ENCODE data around the gene RBMS1. TPM values are rescaled to one million over a fixed set of nuclear protein-coding genes. Genes with fewer than 3 reads are reported as not detected.

The RBMS1 gene
- total and polyA plus RNA-seq, 2 of the 13 experiments (the other 11 are each of a cell fraction or from before 2014, with no cell fraction given) = 55.5 to 110 TPM

GRCh38 chr2:160388464-160389263, 104.9 kb downstream of the RBMS1 start:
- intact Hi-C loops (cut with micrococcal nuclease; ENCODE audit: unreplicated experiment) (no loop called here), in situ Hi-C loops (cut with HindIII; ENCODE audit: extremely low pct_ligation_motif_present, low pct_unique_long_range_greater_than_20kb) (no loop called here)
- H3K27ac ChIP-seq (ENCODE audit: extremely low read length, insufficient read depth, low read length) = no peak overlapping the region
- H3K9me3 ChIP-seq (ENCODE audit: low read length) = no peaks in the 10 kb centered on the region
- H3K4me2 ChIP-seq (ENCODE audit: low read depth, low read length) = no peak overlapping the region
- ATAC-seq (no peak), DNase-seq (ENCODE audit: low spot score) (no peak), FAIRE-seq (no peak)
- POLR2A ChIA-PET = no interaction called here
- no peak overlapping the region for H2AFZ ChIP-seq (ENCODE audit: low read length)
- H3K4me1 ChIP-seq (ENCODE audit: insufficient read depth, low read length) = no peaks in the 10 kb centered on the region
- 93% methylated on average over 12 of the region's 12 CpGs for WGBS (ENCODE audit: low lambda C conversion rate)
- no peaks in the 10 kb centered on the region; a peak in 1 of 5 replicates for H3K36me3 ChIP-seq (replicated peaks in 1 of 2; ENCODE audit: control insufficient read depth in 1 of 2, insufficient read depth in 2 of 2, low read length in 2 of 2)
- H3K9ac ChIP-seq (ENCODE audit: insufficient read depth, low read depth, low read length) = no peak overlapping the region
- CTCF ChIA-PET (ENCODE audit: low intra/inter-chr PET ratio, low total read pairs) = no interaction called here
- H3K4me3 ChIP-seq (replicated peaks in 1 of 3; ENCODE audit: insufficient read depth in 1 of 3, low read depth in 2 of 3, low read length in 3 of 3) = no peak overlapping the region
- TF ChIP-seq SIX1 (CRISPR knock-in tag; IDR thresholded peaks at IDR 0.05; ENCODE audit: borderline replicate concordance) (no peak), MYC (CRISPR knock-in tag; IDR thresholded peaks at IDR 0.05; ENCODE audit: borderline replicate concordance) (no peak), KDM5B (CRISPR knock-in tag; IDR thresholded peaks at IDR 0.05; ENCODE audit: borderline replicate concordance) (no peak), CCAR2 (optimal IDR thresholded peaks at IDR 0.05; ENCODE audit: low read depth, low read length) (no peak), ARHGAP35 (CRISPR knock-in tag; IDR thresholded peaks at IDR 0.05; ENCODE audit: borderline replicate concordance) (no peak), ZC3H13 (CRISPR knock-in tag; IDR thresholded peaks at IDR 0.05) (no peak), TAF15 (IDR thresholded peaks at IDR 0.05; ENCODE audit: low read depth, low read length, poor library complexity, severe bottlenecking) (no peak), ZNF558 (CRISPR knock-in tag; IDR thresholded peaks at IDR 0.05; ENCODE audit: borderline replicate concordance) (no peak), SNRNP70 (IDR thresholded peaks at IDR 0.05; ENCODE audit: low read depth, low read length) (no peak), TEF (CRISPR knock-in tag; IDR thresholded peaks at IDR 0.05) (no peak), CBX5 (CRISPR knock-in tag; IDR thresholded peaks at IDR 0.05; ENCODE audit: borderline replicate concordance) (no peak), BRCA1 (CRISPR knock-in tag; IDR thresholded peaks at IDR 0.05) (no peak), EED (CRISPR knock-in tag; IDR thresholded peaks at IDR 0.05) (no peak), KLF12 (CRISPR knock-in tag; IDR thresholded peaks at IDR 0.05; ENCODE audit: borderline replicate concordance) (no peak)
- TF ChIP-seq, protein P1, sequence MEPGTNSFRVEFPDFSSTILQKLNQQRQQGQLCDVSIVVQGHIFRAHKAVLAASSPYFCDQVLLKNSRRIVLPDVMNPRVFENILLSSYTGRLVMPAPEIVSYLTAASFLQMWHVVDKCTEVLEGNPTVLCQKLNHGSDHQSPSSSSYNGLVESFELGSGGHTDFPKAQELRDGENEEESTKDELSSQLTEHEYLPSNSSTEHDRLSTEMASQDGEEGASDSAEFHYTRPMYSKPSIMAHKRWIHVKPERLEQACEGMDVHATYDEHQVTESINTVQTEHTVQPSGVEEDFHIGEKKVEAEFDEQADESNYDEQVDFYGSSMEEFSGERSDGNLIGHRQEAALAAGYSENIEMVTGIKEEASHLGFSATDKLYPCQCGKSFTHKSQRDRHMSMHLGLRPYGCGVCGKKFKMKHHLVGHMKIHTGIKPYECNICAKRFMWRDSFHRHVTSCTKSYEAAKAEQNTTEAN (CRISPR knock-in tag; conservative IDR thresholded peaks at IDR 0.05) = no peak
- no peaks in the 10 kb centered on the region for H3K27me3 ChIP-seq (ENCODE audit: control insufficient read depth in 1 of 2, insufficient read depth in 2 of 2, low read length in 2 of 2)
- peaks cover 42% of the 10 kb centered on the region for H3K79me2 ChIP-seq (ENCODE audit: insufficient read depth, low read length)
- peaks cover 26% of the 10 kb centered on the region for H4K20me1 ChIP-seq (ENCODE audit: insufficient read depth, low read length)
- no TSS peak for BruUV-seq (replicated peaks)

Measured in HepG2 (cell line).